ENCODE measurements around the gene COL23A1.
A peak's percentile ranks its signal among the peaks of the same experiment; 100 is the strongest.
"Not testable (repeated sequence)": the region's sequence is repeated elsewhere in the genome, so short reads cannot be mapped to it uniquely, and the experiment has no call there.

COL23A1 gene

DNA sequence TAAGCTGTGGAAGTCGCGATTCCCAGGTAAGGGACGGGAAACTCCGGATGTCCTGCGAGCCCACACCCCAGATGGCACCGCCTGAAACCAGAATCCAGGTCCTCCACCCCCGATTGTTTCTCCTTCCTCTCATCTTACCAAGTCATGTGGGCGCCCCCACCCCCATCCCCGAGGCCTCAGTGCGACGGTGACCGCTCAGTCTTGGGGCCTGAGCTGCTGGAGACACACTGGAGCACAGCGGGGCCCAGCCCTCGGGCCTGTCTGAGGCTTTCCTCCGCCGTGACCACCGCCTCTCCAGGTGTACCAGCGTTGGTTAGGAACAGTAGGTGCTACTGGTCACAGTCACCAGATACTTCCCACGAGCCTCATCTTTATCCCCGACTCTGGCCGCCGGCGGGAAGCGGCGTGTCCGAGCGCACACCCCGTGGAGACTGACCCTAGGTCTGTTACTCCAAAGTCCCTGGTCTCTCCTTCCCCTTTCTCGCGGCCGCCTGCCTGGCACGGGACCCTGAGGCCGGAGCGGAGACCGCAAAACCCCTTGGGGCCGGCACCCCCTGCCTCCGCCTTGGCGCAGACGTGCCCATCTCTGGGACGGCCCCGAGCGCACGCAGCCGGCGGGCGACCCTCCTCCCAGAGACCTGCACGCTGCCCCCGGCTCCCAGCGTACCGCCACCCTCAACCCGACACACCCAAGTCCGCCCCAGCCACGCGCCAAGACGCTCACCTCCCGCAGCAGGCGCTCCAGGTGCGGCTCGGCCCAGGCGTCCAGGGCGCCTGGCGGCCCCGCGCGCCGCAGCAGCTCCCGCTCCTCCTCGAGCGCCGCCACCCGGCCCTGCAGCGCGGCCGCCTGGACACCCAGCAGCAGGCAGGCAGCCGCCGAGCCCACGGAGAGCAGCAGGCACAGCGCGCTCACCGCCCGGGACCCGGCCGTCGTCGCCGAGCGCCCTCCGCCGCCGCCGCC is 733 bp downstream of the COL23A1 start:
- H3K27ac ChIP-seq, result no peak overlapping the region
- H3K4me3 ChIP-seq, result peak overlapping the region; percentile 78
- no peak for DNase-seq (ENCODE audit: low spot score)
- TF ChIP-seq, protein P1, sequence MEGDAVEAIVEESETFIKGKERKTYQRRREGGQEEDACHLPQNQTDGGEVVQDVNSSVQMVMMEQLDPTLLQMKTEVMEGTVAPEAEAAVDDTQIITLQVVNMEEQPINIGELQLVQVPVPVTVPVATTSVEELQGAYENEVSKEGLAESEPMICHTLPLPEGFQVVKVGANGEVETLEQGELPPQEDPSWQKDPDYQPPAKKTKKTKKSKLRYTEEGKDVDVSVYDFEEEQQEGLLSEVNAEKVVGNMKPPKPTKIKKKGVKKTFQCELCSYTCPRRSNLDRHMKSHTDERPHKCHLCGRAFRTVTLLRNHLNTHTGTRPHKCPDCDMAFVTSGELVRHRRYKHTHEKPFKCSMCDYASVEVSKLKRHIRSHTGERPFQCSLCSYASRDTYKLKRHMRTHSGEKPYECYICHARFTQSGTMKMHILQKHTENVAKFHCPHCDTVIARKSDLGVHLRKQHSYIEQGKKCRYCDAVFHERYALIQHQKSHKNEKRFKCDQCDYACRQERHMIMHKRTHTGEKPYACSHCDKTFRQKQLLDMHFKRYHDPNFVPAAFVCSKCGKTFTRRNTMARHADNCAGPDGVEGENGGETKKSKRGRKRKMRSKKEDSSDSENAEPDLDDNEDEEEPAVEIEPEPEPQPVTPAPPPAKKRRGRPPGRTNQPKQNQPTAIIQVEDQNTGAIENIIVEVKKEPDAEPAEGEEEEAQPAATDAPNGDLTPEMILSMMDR (IDR thresholded peaks at IDR 0.05), result no peak

DNA sequence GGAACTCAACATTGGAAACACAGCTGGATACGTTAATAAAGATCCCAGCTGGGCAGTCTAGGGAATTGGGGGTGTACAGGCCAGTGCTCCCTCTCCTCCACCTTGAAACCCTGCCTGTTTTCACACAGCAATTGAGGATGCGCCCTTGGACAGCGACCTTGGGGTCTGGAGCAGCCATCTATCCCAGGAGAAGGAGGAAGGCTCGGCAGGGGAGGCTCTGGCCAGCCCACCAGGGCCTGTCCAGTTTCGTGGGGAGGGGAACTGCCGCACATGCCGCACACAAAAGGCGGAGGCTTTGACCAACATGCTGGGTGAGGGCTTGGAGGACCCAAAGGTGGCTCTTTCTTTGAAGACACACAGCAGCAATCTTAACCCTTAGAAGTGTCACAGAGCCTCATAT is 1.4 kb downstream of the COL23A1 start:
- Histone ChIP-seq H3K27ac (no peak overlapping the region), H3K4me3 (no peak overlapping the region)
- DNase-seq (ENCODE audit: low spot score), result no peak
- TF ChIP-seq, protein P1 (IDR thresholded peaks at IDR 0.05), result no peak

DNA sequence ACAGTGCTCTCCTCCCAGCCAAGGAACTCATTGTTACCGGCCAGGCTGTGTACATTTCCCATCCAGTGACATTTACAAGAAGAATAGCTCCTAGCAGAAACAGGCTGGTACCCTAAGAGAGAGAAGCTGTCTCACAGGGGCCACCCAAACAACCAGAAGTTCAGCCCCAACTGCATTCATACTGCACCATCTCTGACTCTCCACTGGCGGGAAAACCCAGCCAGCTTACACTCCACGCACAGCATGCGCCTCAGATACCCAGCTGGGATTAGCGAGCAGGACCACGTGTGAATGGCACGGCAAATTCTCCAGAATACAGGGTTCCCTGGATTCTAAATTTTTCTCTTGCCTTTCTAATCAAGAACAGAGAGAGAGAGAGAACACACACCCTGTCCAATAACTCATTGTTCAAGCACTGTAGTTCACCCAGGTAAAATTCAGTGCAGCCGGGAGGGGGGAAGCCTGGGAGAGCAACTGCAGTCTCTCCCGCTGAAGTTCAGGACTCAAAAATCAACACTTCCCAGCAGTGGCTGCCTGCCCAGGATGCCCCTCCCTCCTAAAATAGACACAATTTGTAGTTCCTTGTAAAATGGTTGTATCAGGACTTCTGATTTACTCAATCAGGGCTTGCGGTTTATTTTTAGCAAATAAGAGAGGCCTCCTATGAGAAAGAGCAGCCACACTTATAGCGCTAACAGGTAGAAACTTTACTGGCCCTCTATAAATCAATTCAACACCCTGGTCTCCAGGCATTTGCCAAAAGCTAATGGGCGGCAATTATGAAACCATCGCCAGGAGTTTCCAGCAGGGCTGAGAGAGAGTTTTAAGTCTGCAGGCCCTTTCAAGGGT is 2.2 kb downstream of the COL23A1 start:
- Histone ChIP-seq H3K27ac (no peak overlapping the region), H3K4me3 (no peak overlapping the region)
- TF ChIP-seq, protein P1 (IDR thresholded peaks at IDR 0.05), result no peak
- DNase-seq (ENCODE audit: low spot score), result no peak

DNA sequence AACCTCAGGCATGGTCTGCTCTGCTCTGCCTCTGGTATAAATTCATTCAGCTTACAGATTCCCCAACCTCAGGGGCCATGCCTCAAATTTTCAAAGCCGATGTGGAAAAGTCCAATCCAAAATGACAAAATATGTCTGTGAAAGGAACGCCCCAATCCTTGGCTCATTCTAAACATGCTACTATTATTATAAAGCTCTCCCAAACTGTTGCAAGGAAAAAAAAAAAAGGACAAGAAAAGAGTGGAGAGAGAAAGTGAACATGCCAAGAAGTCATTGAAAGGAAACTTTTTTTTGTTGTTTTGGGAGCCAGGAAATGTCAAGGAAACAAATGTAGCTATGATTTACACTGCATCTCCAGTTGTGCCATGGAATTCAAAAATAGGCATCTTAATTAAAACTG is 3.8 kb downstream of the COL23A1 start:
- H3K4me3 ChIP-seq, result no peak overlapping the region
- TF ChIP-seq, protein P1 (IDR thresholded peaks at IDR 0.05), result no peak
- no peak overlapping the region for H3K27ac ChIP-seq
- DNase-seq (ENCODE audit: low spot score), result no peak

DNA sequence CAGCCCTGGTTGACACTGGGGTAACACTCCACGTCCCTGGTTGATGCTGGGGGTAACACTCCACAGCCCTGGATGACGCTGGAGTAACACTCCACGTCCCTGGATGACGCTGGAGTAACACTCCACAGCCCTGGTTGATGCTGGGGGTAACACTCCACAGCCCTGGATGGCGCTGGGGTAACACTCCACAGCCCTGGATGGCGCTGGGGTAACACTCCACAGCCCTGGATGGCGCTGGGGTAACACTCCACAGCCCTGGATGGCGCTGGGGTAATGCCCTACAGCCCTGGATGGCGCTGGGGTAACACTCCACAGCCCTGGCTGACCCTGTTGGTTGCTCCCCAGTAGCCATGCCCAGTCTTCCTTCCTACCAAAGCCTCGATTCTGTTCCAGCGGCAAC is 4.8 kb downstream of the COL23A1 start:
- not testable (repeated sequence) for H3K4me3 ChIP-seq, H3K27ac ChIP-seq
- DNase-seq (ENCODE audit: low spot score), result peak; percentile 94

DNA sequence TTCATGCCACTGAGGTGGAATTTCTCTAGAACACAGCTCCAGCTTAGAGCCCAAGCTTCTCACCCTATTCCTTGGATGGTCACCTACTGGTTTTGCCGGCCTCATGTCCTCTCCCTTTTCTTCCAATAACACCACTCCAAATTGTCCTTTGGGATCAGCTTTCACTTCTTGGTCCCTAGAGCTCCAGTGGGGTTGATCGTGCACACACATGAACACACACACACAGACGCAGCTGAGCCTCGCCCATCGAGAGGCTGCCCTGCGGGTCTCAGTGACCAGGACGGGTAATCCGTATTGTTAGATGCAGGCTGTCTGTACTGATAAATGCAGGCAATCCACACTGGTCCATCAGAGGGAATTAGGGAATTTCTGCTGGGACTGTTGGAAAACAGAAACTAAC is 6.9 kb downstream of the COL23A1 start:
- no peak for DNase-seq (ENCODE audit: low spot score)
- Histone ChIP-seq H3K4me3 (no peak overlapping the region), H3K27ac (no peak overlapping the region)
- TF ChIP-seq, protein P1 (IDR thresholded peaks at IDR 0.05), result no peak

DNA sequence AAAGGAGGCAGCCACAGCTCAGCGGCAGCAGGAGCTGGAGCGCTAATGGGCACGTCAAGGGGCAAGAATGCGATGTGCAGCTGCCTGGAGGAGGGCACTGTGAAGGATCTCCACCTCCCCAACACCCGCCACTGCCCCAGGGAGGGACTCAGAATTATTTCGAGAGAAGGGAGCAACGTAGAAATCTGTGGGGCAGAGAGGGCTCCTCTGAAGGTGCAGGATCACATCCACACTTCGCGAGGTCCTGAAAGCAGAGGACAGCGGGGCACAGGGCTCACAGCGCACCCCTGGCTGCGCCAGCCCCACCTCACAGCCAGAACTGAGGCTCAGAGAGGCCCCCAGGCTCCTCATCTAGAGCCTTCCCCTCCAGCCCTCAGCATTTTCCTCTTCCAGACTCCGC is 7.9 kb downstream of the COL23A1 start:
- no peak overlapping the region for H3K4me3 ChIP-seq

More for the DNA sequence above, 7.9 kb downstream of the COL23A1 start:
- no peak for DNase-seq (ENCODE audit: low spot score)
- TF ChIP-seq, protein P1 (IDR thresholded peaks at IDR 0.05), result no peak
- no peak overlapping the region for H3K27ac ChIP-seq
